ENCODE data around the gene THAP11.
A peak's percentile ranks its signal among the peaks of the same experiment; 100 is the strongest.

DNA sequence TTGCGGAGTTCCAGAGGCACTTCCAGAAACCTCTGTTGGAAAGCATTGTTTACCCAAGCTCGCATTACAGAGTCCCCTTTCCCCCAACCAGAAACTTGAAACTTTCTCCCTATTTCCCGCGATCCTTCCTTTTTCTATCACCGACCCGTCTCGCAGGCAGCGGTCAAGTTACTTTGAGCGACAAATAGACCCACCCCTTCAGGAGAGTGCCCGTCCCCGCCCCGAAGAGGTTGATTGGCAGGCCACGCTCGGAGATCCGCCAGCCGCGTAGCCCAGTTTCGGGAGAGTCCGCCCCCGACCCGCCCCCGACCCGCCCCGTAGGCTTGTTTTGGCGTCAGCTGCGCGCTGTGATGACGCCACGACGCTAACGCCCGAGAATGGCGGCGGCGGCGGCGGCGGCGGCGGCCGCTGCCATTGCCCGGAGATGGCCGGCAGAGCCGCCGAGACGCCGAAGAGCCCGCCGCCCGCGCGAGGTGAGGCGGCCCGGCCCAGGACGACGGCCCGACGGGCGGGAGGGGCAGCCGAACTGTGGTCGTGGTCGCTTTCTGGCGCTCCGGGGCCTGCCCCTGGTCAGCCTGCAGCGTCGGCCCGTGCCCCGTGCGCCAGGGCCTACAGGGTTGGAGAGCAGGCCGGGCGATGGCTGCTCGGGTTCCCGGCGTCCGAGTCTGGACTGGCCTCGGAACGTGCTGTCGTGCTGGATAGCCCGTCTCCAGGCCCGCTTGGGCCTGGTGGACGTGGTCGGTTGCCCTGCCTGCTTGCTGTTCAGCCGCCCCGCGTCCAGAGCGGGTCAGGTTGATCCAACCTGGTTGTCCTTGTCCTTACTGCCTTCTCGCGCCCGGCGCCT is 51.0 kb downstream of the THAP11 start, which contains the start of gene PSKH1:
- TF ChIP-seq POLR2A (IDR thresholded peaks at IDR 0.05; ENCODE audit: low read depth, low read length) (peak; percentile 76; the same call in 1 of the 2 replicates), TAF1 (IDR thresholded peaks at IDR 0.05; ENCODE audit: borderline replicate concordance, low read depth, low read length) (no peak; the same call in 1 of the 2 replicates)
